Measurements from ENCODE around the gene AUTS2. TPM values are rescaled to one million over a fixed set of nuclear protein-coding genes. Genes with fewer than 3 reads are reported as not detected.

The AUTS2 gene
- total RNA-seq, 1 experiment from 2014 or later = 256 TPM

DNA sequence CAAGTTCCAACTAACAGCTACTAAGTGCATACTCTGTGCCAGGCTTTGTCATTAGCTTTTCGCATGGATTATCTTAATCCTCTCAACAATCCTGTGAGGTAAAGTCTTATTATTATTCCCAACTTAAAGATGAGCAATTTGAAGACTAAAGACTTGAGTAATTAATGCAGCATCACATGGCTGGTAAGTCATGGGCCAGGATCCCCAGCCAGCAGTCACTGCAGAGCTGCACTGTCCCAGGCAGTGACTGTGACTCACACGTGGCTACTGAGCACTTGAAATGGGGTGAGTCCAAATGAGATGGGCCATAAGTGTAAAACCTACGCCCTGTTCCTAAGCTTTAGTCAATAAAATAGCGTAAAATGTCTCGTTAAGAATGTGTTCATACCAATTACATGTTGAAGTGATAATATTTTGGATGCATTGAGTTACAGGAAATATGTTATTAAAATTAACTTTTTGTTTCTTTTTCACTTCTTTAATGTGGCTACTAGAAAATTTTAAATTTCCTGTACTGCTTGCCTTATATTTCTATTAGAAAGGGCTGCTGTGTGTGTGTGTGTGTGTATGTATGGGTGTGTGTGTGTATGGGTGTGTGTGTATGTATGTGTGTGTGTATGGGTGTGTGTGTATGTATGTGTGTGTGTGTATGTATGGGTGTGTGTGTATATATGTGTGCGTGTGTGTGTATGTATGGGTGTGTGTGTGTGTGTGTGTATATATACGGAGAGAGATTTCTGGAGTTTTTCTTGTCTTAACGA is 756.3 kb downstream of the AUTS2 start:
- Histone ChIP-seq H2BK20ac (ENCODE audit: low read depth, low read length, poor library complexity, severe bottlenecking) (no peak overlapping the region), H2BK5ac (ENCODE audit: insufficient read length, low read length) (no peak overlapping the region), H2BK120ac (ENCODE audit: low read depth, low read length, poor library complexity, severe bottlenecking) (no peak overlapping the region), H3K9me3 (ENCODE audit: control insufficient read depth, low read depth, low read length) (no peaks in the 10 kb centered on the region), H4K20me1 (ENCODE audit: control insufficient read depth, insufficient read depth, insufficient read length) (no peaks in the 10 kb centered on the region), H3K79me2 (ENCODE audit: insufficient read depth, low read length) (no peaks in the 10 kb centered on the region), H4K91ac (ENCODE audit: insufficient read length, low read depth, low read length) (no peak overlapping the region), H2BK15ac (ENCODE audit: low read depth, low read length) (no peak overlapping the region), H3T11ph (ENCODE audit: low read length) (no peak overlapping the region), H3K27me3 (ENCODE audit: insufficient read depth, low read length) (no peaks in the 10 kb centered on the region), H3K56ac (ENCODE audit: insufficient read length, low read depth, low read length) (no peak overlapping the region), H3K18ac (ENCODE audit: insufficient read length, low read depth, low read length) (no peak overlapping the region), H3K23me2 (ENCODE audit: insufficient read length, low read depth, low read length, poor library complexity, severe bottlenecking) (no peaks in the 10 kb centered on the region), H3K9ac (ENCODE audit: extremely low read depth, insufficient read length, low read length) (no peak overlapping the region), H3K23ac (ENCODE audit: insufficient read length, low read depth, low read length) (no peak overlapping the region), H2AFZ (ENCODE audit: low read length) (no peak overlapping the region), H3K4me2 (ENCODE audit: insufficient read depth, insufficient read length, low read length) (no peak overlapping the region), H2BK12ac (ENCODE audit: insufficient read length, low read depth, low read length) (no peak overlapping the region), H3K4me1 (ENCODE audit: insufficient read depth, low read length) (no peaks in the 10 kb centered on the region; the same call in 1 of the 2 replicates), H3K79me1 (ENCODE audit: insufficient read depth, low read depth, low read length, poor library complexity, severe bottlenecking) (no peaks in the 10 kb centered on the region), H4K5ac (ENCODE audit: insufficient read length, low read depth, low read length) (no peak overlapping the region), H3K27ac (ENCODE audit: insufficient read length, low read depth, low read length) (no peak overlapping the region), H4K8ac (replicated peaks; ENCODE audit: insufficient read length, low read depth, low read length) (no peak overlapping the region), H3K4ac (ENCODE audit: low read depth, low read length) (no peak overlapping the region), H3K14ac (ENCODE audit: insufficient read depth, low read length) (no peak overlapping the region), H2AK5ac (ENCODE audit: insufficient read length, low read length) (no peak overlapping the region)
- no peaks in the 10 kb centered on the region for H3K9me3 Mint-ChIP-seq
- H3K4me1 Mint-ChIP-seq = peaks cover 20 to 21% of the 10 kb centered on the region in 2 experiments
- peaks cover 2% of the 10 kb centered on the region; the same call in 1 of the 2 replicates for H3K27me3 Mint-ChIP-seq (ENCODE audit: low read depth)
- DNase-seq = no peak
- WGBS (ENCODE audit: extremely low coverage, insufficient read length, low lambda C conversion rate) = 100% methylated on average over 1 of the region's 8 CpGs
- no peaks in the 10 kb centered on the region; a peak in 1 of 7 replicates for H3K36me3 Mint-ChIP-seq (ENCODE audit: insufficient read depth in 1 of 3, low read depth in 3 of 3)
- H3K4me3 Mint-ChIP-seq = no peak overlapping the region
- no peak overlapping the region for H3K27ac Mint-ChIP-seq
- TF ChIP-seq, protein P1, sequence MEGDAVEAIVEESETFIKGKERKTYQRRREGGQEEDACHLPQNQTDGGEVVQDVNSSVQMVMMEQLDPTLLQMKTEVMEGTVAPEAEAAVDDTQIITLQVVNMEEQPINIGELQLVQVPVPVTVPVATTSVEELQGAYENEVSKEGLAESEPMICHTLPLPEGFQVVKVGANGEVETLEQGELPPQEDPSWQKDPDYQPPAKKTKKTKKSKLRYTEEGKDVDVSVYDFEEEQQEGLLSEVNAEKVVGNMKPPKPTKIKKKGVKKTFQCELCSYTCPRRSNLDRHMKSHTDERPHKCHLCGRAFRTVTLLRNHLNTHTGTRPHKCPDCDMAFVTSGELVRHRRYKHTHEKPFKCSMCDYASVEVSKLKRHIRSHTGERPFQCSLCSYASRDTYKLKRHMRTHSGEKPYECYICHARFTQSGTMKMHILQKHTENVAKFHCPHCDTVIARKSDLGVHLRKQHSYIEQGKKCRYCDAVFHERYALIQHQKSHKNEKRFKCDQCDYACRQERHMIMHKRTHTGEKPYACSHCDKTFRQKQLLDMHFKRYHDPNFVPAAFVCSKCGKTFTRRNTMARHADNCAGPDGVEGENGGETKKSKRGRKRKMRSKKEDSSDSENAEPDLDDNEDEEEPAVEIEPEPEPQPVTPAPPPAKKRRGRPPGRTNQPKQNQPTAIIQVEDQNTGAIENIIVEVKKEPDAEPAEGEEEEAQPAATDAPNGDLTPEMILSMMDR (conservative IDR thresholded peaks at IDR 0.05) = no peak

Measured in H9 (cell line).